BE2C (cell line): ENCODE measurements around the gene RIIAD1.
"Not testable (repeated sequence)": the region's sequence is repeated elsewhere in the genome, so short reads cannot be mapped to it uniquely, and the experiment has no call there.

ENCODE experiments used
- DNase-seq: peaks from one replicate; pipeline ENCODE4 v3.0.0-alpha.2; 2020
- H3K27me3 ChIP-seq: fragments of 250-450 bp; sonication (Bioruptor Pico); 2 replicates; pipeline ENCODE4 v1.5.1; 2020; ENCODE audit warnings: mild to moderate bottlenecking
- H3K36me3 ChIP-seq: fragments of 250-450 bp; sonication (Bioruptor Pico); 2 replicates; pipeline ENCODE4 v1.5.1; 2020; ENCODE audit warnings: mild to moderate bottlenecking
- H3K4me1 ChIP-seq: fragments of 250-450 bp; sonication (Bioruptor Pico); 2 replicates; pipeline ENCODE4 v1.5.1; 2020
- H3K4me3 ChIP-seq: 2 replicates; pipeline ENCODE4 v1.5.1; 2011; ENCODE audit warnings: low read depth, low read length
- H3K9me3 ChIP-seq: fragments of 250-450 bp; sonication (Bioruptor Pico); 2 replicates; pipeline ENCODE4 v1.5.1; 2020
- TF ChIP-seq, protein P1 (sequence below): IDR thresholded peaks from 2 replicates; pipeline ENCODE4 v1.5.1; 2012; ENCODE audit warnings: mild to moderate bottlenecking, low read depth, low read length

RIIAD1 gene

DNA sequence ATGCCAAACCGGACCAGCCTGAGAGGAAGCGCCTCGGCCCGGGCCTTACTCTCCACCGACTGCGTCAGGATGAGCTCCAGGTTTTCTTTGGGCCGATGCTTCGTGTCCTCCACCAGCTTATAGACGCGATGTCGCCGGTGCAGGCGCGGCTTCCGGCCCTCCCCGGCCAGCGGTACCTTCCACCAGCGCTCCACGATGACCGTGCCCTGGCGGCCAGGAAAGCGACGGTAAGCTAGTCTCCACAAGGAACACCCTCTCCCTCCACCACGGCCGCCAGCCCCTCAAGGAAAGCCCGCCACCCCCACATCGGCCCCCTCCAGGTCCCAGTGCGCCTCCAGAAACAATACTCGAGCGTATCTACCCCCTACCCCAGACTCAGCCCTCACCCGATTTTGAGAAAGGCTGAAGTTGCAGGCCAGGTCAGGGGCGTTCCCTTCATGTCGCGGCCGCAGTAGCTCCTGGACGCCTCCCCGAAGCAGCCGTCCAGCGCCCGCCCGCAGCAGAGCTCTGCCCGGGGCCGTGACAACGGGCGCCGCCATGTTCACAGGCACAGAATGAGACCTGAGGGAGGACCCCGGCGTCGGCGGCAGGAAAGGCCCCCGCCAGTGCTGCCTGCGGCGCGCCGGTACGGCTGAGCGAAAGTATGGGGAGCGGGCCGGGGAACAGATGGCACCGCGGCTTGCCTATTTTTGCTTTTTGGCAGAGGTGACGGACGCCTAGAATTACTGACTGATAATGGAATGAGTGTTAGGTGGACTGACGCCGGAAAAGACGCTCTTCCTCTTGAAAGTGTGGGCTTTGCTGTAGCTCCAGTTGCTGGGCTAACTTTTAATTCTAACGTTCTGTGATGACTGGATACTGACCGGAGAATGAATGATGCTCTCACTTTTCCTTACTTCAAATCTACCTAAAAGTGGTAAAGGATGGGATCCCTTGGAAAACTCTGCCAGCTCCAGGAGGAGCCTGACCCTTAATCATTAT lies 41.9 kb downstream of the RIIAD1 start, which contains the start of gene MRPL9:
TSS of gene MRPL9 (minus strand) at position 556 of the 981 bp plus-strand sequence. CDS start at position 539, 17 bp downstream.
- Histone ChIP-seq H3K4me3 (peak within 1 kb of the TSS; percentile 79), H3K27me3 (no peaks in the 10 kb centered on the region), H3K36me3 (peaks cover 30% of the 10 kb centered on the region), H3K9me3 (no peaks in the 10 kb centered on the region), H3K4me1 (no peaks in the 10 kb centered on the region)
- peak; percentile 90 for DNase-seq
- TF ChIP-seq, protein P1, sequence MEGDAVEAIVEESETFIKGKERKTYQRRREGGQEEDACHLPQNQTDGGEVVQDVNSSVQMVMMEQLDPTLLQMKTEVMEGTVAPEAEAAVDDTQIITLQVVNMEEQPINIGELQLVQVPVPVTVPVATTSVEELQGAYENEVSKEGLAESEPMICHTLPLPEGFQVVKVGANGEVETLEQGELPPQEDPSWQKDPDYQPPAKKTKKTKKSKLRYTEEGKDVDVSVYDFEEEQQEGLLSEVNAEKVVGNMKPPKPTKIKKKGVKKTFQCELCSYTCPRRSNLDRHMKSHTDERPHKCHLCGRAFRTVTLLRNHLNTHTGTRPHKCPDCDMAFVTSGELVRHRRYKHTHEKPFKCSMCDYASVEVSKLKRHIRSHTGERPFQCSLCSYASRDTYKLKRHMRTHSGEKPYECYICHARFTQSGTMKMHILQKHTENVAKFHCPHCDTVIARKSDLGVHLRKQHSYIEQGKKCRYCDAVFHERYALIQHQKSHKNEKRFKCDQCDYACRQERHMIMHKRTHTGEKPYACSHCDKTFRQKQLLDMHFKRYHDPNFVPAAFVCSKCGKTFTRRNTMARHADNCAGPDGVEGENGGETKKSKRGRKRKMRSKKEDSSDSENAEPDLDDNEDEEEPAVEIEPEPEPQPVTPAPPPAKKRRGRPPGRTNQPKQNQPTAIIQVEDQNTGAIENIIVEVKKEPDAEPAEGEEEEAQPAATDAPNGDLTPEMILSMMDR: no peak

GRCh38 chr1:151763990-151764389 lies 42.7 kb downstream of the RIIAD1 start:
- TF ChIP-seq, protein P1: no peak
- no peaks in the 10 kb centered on the region for H3K9me3 ChIP-seq

GRCh38 chr1:151768351-151769066 lies 47.2 kb downstream of the RIIAD1 start:
- H3K4me1 ChIP-seq, H3K9me3 ChIP-seq, H3K36me3 ChIP-seq, H3K4me3 ChIP-seq, DNase-seq, H3K27me3 ChIP-seq: not testable (repeated sequence)

More at GRCh38 chr1:151763990-151764389, 42.7 kb downstream of the RIIAD1 start:
- Histone ChIP-seq H3K36me3 (peaks cover 26% of the 10 kb centered on the region), H3K4me3 (peak overlapping the region; percentile 79), H3K27me3 (no peaks in the 10 kb centered on the region), H3K4me1 (no peaks in the 10 kb centered on the region)
- no peak for DNase-seq

DNA sequence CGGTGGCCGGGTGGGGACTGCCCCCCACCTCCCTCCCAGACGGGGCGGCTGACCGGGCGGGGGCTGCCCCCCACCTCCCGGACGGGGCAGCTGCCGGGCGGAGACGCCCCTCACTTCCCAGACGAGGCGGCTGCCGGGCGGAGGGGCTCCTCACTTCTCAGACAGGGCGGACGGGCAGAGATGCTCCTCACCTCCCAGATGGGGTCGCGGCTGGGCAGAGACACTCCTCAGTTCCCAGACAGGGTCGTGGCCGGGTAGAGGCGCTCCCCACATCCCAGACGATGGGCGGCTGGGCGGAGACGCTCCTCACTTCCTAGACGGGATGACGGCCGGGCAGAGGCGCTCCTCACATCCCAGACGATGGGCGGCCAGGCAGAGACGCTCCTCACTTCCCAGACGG lies 47.9 kb downstream of the RIIAD1 start:
- not testable (repeated sequence) for H3K4me1 ChIP-seq, H3K4me3 ChIP-seq, H3K9me3 ChIP-seq, H3K27me3 ChIP-seq, H3K36me3 ChIP-seq
- DNase-seq: peak; percentile 7

DNA sequence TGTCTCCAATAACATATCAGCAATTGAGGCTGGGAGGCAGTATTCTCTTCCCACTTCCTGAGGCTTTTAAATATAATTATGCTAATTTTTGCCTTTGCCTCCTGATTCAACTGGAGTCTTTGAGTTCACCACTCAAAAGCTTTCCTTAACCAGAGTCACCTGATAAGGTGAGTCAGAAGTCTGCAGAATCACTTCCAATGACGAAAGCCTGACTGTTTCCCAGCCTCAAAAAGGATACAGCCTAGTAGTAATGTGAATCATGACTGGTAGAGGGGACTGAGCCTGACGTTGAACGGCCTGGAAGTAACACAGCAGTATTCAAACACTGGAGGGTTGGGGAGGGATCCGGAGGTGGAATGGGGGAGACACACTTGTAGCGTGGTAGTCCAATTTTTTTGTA lies 52.4 kb downstream of the RIIAD1 start:
- no peak overlapping the region for H3K4me3 ChIP-seq
- DNase-seq: no peak
- no peaks in the 10 kb centered on the region for H3K27me3 ChIP-seq
- TF ChIP-seq, protein P1: no peak
- peaks cover 19% of the 10 kb centered on the region for H3K36me3 ChIP-seq
- H3K4me1 ChIP-seq: no peaks in the 10 kb centered on the region
- no peaks in the 10 kb centered on the region for H3K9me3 ChIP-seq

DNA sequence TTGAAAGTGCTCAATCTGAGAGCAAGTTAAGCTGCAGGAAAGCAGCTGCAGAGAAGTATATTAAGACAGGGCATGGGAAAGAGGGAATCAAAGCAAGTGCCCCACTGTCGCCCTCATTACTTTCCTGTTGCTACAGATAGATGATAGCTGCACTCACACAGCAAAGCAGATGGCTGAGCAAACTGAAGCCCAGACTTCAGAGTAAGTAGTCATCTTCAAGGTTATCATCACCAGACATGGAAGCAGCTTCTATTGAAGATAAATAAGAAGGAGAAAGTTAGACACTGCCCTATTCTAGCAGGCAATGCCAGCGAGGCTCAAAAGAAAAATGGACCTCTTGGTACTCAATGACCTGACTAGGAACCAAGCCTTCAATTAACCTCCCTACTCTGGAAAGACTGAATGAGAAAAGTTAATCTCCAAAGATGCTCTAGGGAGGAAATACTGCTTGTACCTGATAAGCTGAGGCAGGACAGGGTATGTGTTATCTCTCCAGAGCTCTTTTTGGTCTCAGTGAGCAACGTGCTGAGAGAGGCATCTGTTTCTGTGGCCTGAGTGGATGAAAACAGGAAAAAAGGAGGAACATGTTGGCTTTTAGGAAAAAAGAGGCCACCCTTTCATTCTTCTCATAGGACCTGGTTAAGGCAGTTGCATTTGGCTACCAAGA lies 53.1 kb downstream of the RIIAD1 start:
- no peaks in the 10 kb centered on the region for H3K9me3 ChIP-seq
- no peak overlapping the region for H3K4me3 ChIP-seq
- peaks cover 19% of the 10 kb centered on the region for H3K36me3 ChIP-seq
- TF ChIP-seq, protein P1: no peak
- no peaks in the 10 kb centered on the region for H3K4me1 ChIP-seq
- no peaks in the 10 kb centered on the region for H3K27me3 ChIP-seq
- DNase-seq: no peak
